Measurements from ENCODE around the gene DAPP1. TPM values are rescaled to one million over a fixed set of nuclear protein-coding genes. Genes with fewer than 3 reads are reported as not detected.
A peak's percentile ranks its signal among the peaks of the same experiment; 100 is the strongest.

DAPP1 gene
- total and polyA plus RNA-seq, 2 experiments from 2014 or later, result not detected

GRCh38 chr4:99893839-99894160 is 77.2 kb downstream of the DAPP1 start:
- H3K4me1 Mint-ChIP-seq, result peaks cover 8% of the 10 kb centered on the region
- Histone ChIP-seq H3K4me3 (peak overlapping the region; percentile 92), H3K36me3 (ENCODE audit: insufficient read depth) (no peaks in the 10 kb centered on the region), H3K9me2 (ENCODE audit: insufficient read depth) (no peaks in the 10 kb centered on the region), H4K20me1 (replicated peaks; ENCODE audit: insufficient read depth) (no peaks in the 10 kb centered on the region), H3K79me2 (replicated peaks; ENCODE audit: insufficient read depth) (peaks cover 28% of the 10 kb centered on the region), H2AFZ (peak overlapping the region; percentile 67; the same call in 1 of the 2 replicates), H3K4me1 (ENCODE audit: insufficient read depth) (no peaks in the 10 kb centered on the region), H3K27ac (ENCODE audit: low read depth) (peak overlapping the region; percentile 79), H3K27me3 (ENCODE audit: insufficient read depth) (no peaks in the 10 kb centered on the region), H3F3A (replicated peaks; ENCODE audit: low read depth) (peaks cover 4% of the 10 kb centered on the region; the same call in 1 of the 2 replicates), H3K4me2 (peak overlapping the region; percentile 91)
- H3K27ac Mint-ChIP-seq, result peak overlapping the region; percentile 92
- DNase-seq (ENCODE audit: low spot score) (no peak), ATAC-seq (no peak)
- H3K36me3 Mint-ChIP-seq (ENCODE audit: low read depth), result no peaks in the 10 kb centered on the region
- TF ChIP-seq CTCF (conservative IDR thresholded peaks at IDR 0.05; ENCODE audit: low read depth in 2 of 2), result no peak
- TF ChIP-seq EZH2 (IDR thresholded peaks at IDR 0.05; ENCODE audit: low read depth, unreplicated experiment), result no peak
- TF ChIP-seq ZNF331 (CRISPR knock-in tag; IDR thresholded peaks at IDR 0.05; ENCODE audit: low read depth), result no peak
- TF ChIP-seq JUNB (IDR thresholded peaks at IDR 0.05; ENCODE audit: unreplicated experiment), result no peak
- no peak for TF ChIP-seq STAT1 (IDR thresholded peaks at IDR 0.05; ENCODE audit: unreplicated experiment)
- no peak for TF ChIP-seq ZNF462 (CRISPR knock-in tag; IDR thresholded peaks at IDR 0.05)
- TF ChIP-seq EZH2phosphoT487 (IDR thresholded peaks at IDR 0.05; ENCODE audit: unreplicated experiment), result no peak
- no peak for TF ChIP-seq ETS1 (IDR thresholded peaks at IDR 0.05)
- no peak for TF ChIP-seq ZNF114 (CRISPR knock-in tag; IDR thresholded peaks at IDR 0.05)
- TF ChIP-seq CREB1 (CRISPR knock-in tag; IDR thresholded peaks at IDR 0.05; ENCODE audit: low read depth), result no peak
- no peak for TF ChIP-seq REST (IDR thresholded peaks at IDR 0.05; ENCODE audit: unreplicated experiment)
- TF ChIP-seq NANOG (IDR thresholded peaks at IDR 0.05; ENCODE audit: borderline replicate concordance), result no peak
- no peak for TF ChIP-seq POLR2AphosphoS5 (IDR thresholded peaks at IDR 0.05; ENCODE audit: low read depth)
- no peaks in the 10 kb centered on the region for H3K9me3 Mint-ChIP-seq
- no peaks in the 10 kb centered on the region for H3K27me3 Mint-ChIP-seq (ENCODE audit: insufficient read depth, low read depth, poor library complexity)
- peak overlapping the region; percentile 97 for H3K4me3 Mint-ChIP-seq

All from GM23338 (cell line).